Activated CD4-positive, alpha-beta T cell treated with anti-CD3 and anti-CD28 coated beads, Interleukin-2, amount 10 ng/mL, durations not matched to agents 24 days and 14 days (primary cell): ENCODE data around the gene NDUFS1. TPM values are rescaled to one million over a fixed set of nuclear protein-coding genes. Genes with fewer than 3 reads are reported as not detected.
"Not testable (repeated sequence)": the region's sequence is repeated elsewhere in the genome, so short reads cannot be mapped to it uniquely, and the experiment has no call there.

Source experiments
- DNase-seq: peaks from one replicate; pipeline ENCODE4 v3.0.0; 2022
- H3K27ac Mint-ChIP-seq: one replicate; pipeline ENCODE4 v1.8.0; 2022; ENCODE audit warnings: mild to moderate bottlenecking, mixed read lengths
- H3K27me3 Mint-ChIP-seq: one replicate; pipeline ENCODE4 v1.8.0; 2022; ENCODE audit warnings: mixed read lengths
- H3K36me3 Mint-ChIP-seq: one replicate; pipeline ENCODE4 v1.8.0; 2022; ENCODE audit warnings: low read depth, mild to moderate bottlenecking, mixed read lengths
- H3K4me1 Mint-ChIP-seq: one replicate; pipeline ENCODE4 v1.8.0; 2021; ENCODE audit warnings: mixed read lengths
- H3K4me3 Mint-ChIP-seq: one replicate; pipeline ENCODE4 v1.8.0; 2022; ENCODE audit warnings: mild to moderate bottlenecking, moderate library complexity, mixed read lengths
- H3K9me3 Mint-ChIP-seq: one replicate; pipeline ENCODE4 v1.8.0; 2021; ENCODE audit warnings: mixed read lengths
- intact Hi-C: fragments of 100-400 bp; cut with micrococcal nuclease; formaldehyde crosslinking; loops from one replicate; pipeline ENCODE4 v1.15.1; 2023
- total RNA-seq: library from RNA; stranded (reverse); gene quantifications from 2 replicates; pipeline ENCODE4 v1.2.3, GENCODE V29; 2022

NDUFS1 gene
- total RNA-seq, 1 donor from 2014 or later, result 81.5 TPM

- Mint-ChIP-seq H3K27ac (no peak overlapping the region), H3K9me3 (no peaks in the 10 kb centered on the region), H3K4me3 (no peak overlapping the region), H3K36me3 (no peaks in the 10 kb centered on the region), H3K4me1 (no peaks in the 10 kb centered on the region), H3K27me3 (no peaks in the 10 kb centered on the region)
- intact Hi-C loops, result no loop called here
- DNase-seq, result no peak
Observed at GRCh38 chr2:206105038-206105437, 54.2 kb downstream of the NDUFS1 start.

GRCh38 chr2:206098872-206099271 is 60.4 kb downstream of the NDUFS1 start:
- DNase-seq, H3K4me1 Mint-ChIP-seq, H3K27ac Mint-ChIP-seq, H3K27me3 Mint-ChIP-seq, H3K4me3 Mint-ChIP-seq, intact Hi-C loops, H3K9me3 Mint-ChIP-seq, H3K36me3 Mint-ChIP-seq: not testable (repeated sequence)

- H3K4me1 Mint-ChIP-seq, result no peaks in the 10 kb centered on the region
- no peaks in the 10 kb centered on the region for H3K9me3 Mint-ChIP-seq
- no peak overlapping the region for H3K4me3 Mint-ChIP-seq
- H3K27me3 Mint-ChIP-seq, result no peaks in the 10 kb centered on the region
- intact Hi-C loops, result no loop called here
- H3K27ac Mint-ChIP-seq, result no peak overlapping the region
- H3K36me3 Mint-ChIP-seq, result no peaks in the 10 kb centered on the region
- no peak for DNase-seq
Observed at GRCh38 chr2:206098471-206098870, 60.8 kb downstream of the NDUFS1 start.

- H3K4me1 Mint-ChIP-seq, result no peaks in the 10 kb centered on the region
- H3K9me3 Mint-ChIP-seq, result no peaks in the 10 kb centered on the region
- intact Hi-C loops, result no loop called here
- H3K36me3 Mint-ChIP-seq, result peaks cover 2% of the 10 kb centered on the region
- no peak for DNase-seq
- no peaks in the 10 kb centered on the region for H3K27me3 Mint-ChIP-seq
- no peak overlapping the region for H3K27ac Mint-ChIP-seq
- no peak overlapping the region for H3K4me3 Mint-ChIP-seq
Observed at GRCh38 chr2:206096876-206097275, 62.4 kb downstream of the NDUFS1 start.

GRCh38 chr2:206095536-206096332 is 63.5 kb downstream of the NDUFS1 start:
- H3K4me1 Mint-ChIP-seq, result peaks cover 2% of the 10 kb centered on the region
- H3K4me3 Mint-ChIP-seq, result no peak overlapping the region
- no peak for DNase-seq
- no peaks in the 10 kb centered on the region for H3K9me3 Mint-ChIP-seq
- no peaks in the 10 kb centered on the region for H3K27me3 Mint-ChIP-seq
- H3K36me3 Mint-ChIP-seq, result peaks cover 2% of the 10 kb centered on the region
- intact Hi-C loops, result no loop called here
- no peak overlapping the region for H3K27ac Mint-ChIP-seq

- DNase-seq, result no peak
- intact Hi-C loops, result no loop called here
- Mint-ChIP-seq H3K4me1 (peaks cover 2% of the 10 kb centered on the region), H3K36me3 (peaks cover 4% of the 10 kb centered on the region), H3K27me3 (no peaks in the 10 kb centered on the region), H3K9me3 (no peaks in the 10 kb centered on the region), H3K27ac (no peak overlapping the region), H3K4me3 (no peak overlapping the region)
Observed at GRCh38 chr2:206092297-206092696, 66.9 kb downstream of the NDUFS1 start.

GRCh38 chr2:206088248-206088647 is 71.0 kb downstream of the NDUFS1 start:
- Mint-ChIP-seq H3K36me3 (peaks cover 16% of the 10 kb centered on the region), H3K27ac (no peak overlapping the region), H3K4me3 (no peak overlapping the region), H3K27me3 (no peaks in the 10 kb centered on the region), H3K9me3 (no peaks in the 10 kb centered on the region), H3K4me1 (peaks cover 20% of the 10 kb centered on the region)
- intact Hi-C loops, result loop anchor here (5.0 to 10.0 kb wide), 2 partner anchors 1439 to 1627 kb away; partner anchors contain the start of genes CCNYL1 and CREB1
- no peak for DNase-seq

- intact Hi-C loops, result loop anchor here (1.0 to 10.0 kb wide), 4 partner anchors 56 to 1628 kb away; partner anchors contain the start of genes CCNYL1, CREB1, EEF1B2 and NDUFS1
- peak overlapping the region; percentile 77 for H3K27ac Mint-ChIP-seq
- peak overlapping the region; percentile 99 for H3K4me3 Mint-ChIP-seq
- H3K36me3 Mint-ChIP-seq, result peaks cover 15% of the 10 kb centered on the region
- DNase-seq, result no peak
- peaks cover 20% of the 10 kb centered on the region for H3K4me1 Mint-ChIP-seq
- H3K9me3 Mint-ChIP-seq, result no peaks in the 10 kb centered on the region
- no peaks in the 10 kb centered on the region for H3K27me3 Mint-ChIP-seq
Observed at GRCh38 chr2:206086716-206087350, 72.4 kb downstream of the NDUFS1 start.

GRCh38 chr2:206085742-206086445 is 73.3 kb downstream of the NDUFS1 start, which contains the start of gene INO80D:
INO80D (minus strand) TSS chr2:206086174; CDS start chr2:206063016, 23,158 bp downstream.
- Mint-ChIP-seq H3K27ac (peak within 1 kb of the TSS; percentile 100), H3K9me3 (no peaks in the 10 kb centered on the region), H3K36me3 (peaks cover 15% of the 10 kb centered on the region), H3K4me1 (peaks cover 20% of the 10 kb centered on the region), H3K27me3 (no peaks in the 10 kb centered on the region), H3K4me3 (peak within 1 kb of the TSS; percentile 100)
- intact Hi-C loops, result loop anchor here (1.0 to 10.0 kb wide), 4 partner anchors 55 to 1629 kb away; partner anchors contain the start of genes CCNYL1, CREB1, EEF1B2 and NDUFS1
- peak; percentile 93 for DNase-seq

- Mint-ChIP-seq H3K4me3 (peak overlapping the region; percentile 100), H3K27me3 (no peaks in the 10 kb centered on the region), H3K4me1 (peaks cover 20% of the 10 kb centered on the region), H3K27ac (peak overlapping the region; percentile 100), H3K9me3 (no peaks in the 10 kb centered on the region), H3K36me3 (peaks cover 14% of the 10 kb centered on the region)
- DNase-seq, result peak; percentile 86
- intact Hi-C loops, result loop anchor here (5.0 to 10.0 kb wide), 2 partner anchors 1442 to 1630 kb away; partner anchors contain the start of genes CCNYL1 and CREB1
Observed at GRCh38 chr2:206084870-206085741, 74.1 kb downstream of the NDUFS1 start.

GRCh38 chr2:206084439-206084869 is 74.8 kb downstream of the NDUFS1 start:
- Mint-ChIP-seq H3K9me3 (no peaks in the 10 kb centered on the region), H3K36me3 (peaks cover 12% of the 10 kb centered on the region), H3K27ac (peak overlapping the region; percentile 99), H3K4me3 (peak overlapping the region; percentile 100), H3K4me1 (peaks cover 27% of the 10 kb centered on the region), H3K27me3 (no peaks in the 10 kb centered on the region)
- DNase-seq, result peak; percentile 77
- intact Hi-C loops, result loop anchor here (10.0 kb wide), 1 partner anchor 1630 kb away; the partner anchor contains the start of gene CCNYL1

GRCh38 chr2:206083602-206084438 is 75.4 kb downstream of the NDUFS1 start:
- Mint-ChIP-seq H3K27ac (peak overlapping the region; percentile 99), H3K4me3 (peak overlapping the region; percentile 100), H3K36me3 (peaks cover 12% of the 10 kb centered on the region), H3K27me3 (no peaks in the 10 kb centered on the region), H3K9me3 (no peaks in the 10 kb centered on the region), H3K4me1 (peaks cover 28% of the 10 kb centered on the region)
- intact Hi-C loops, result loop anchor here (10.0 kb wide), 1 partner anchor 1631 kb away; the partner anchor contains the start of gene CCNYL1
- peak; percentile 76 for DNase-seq
